NCI-H2029 treated with DMSO at 0.1 percent for 48 hours (cell line): ENCODE results near the gene UBAP2L.
"Not testable (repeated sequence)": the region's sequence is repeated elsewhere in the genome, so short reads cannot be mapped to it uniquely, and the experiment has no call there.

ENCODE experiments used
- DNase-seq: peaks from one replicate; lab custom pipeline; 2025; lab: John Stamatoyannopoulos, UW

UBAP2L gene

GRCh38 chr1:154205778-154206177 lies 15.0 kb upstream of the UBAP2L start:
- not testable (repeated sequence) for DNase-seq

- DNase-seq: no peak
These were observed 14.6 kb upstream of the UBAP2L start, which contains the start of gene CFAP141 for GRCh38 chr1:154206196-154206595. Gene CFAP141 (minus strand): TSS chr1:154206333. CDS start chr1:154206307, 26 bp downstream.

- DNase-seq: no peak
These were observed 13.5 kb upstream of the UBAP2L start for GRCh38 chr1:154207262-154207661.

GRCh38 chr1:154208677-154209388 lies 11.9 kb upstream of the UBAP2L start:
- no peak for DNase-seq

- no peak for DNase-seq
These were observed 8.7 kb upstream of the UBAP2L start for GRCh38 chr1:154212083-154212482.

- no peak for DNase-seq
These were observed 7.5 kb upstream of the UBAP2L start for GRCh38 chr1:154213274-154213673.

GRCh38 chr1:154218545-154218944 lies 2.2 kb upstream of the UBAP2L start:
- no peak for DNase-seq

- no peak for DNase-seq
These were observed 1.2 kb upstream of the UBAP2L start for GRCh38 chr1:154219541-154219940.

- no peak for DNase-seq
These were observed 169 bp downstream of the UBAP2L start for GRCh38 chr1:154220970-154221277.

GRCh38 chr1:154221278-154222001 lies 685 bp downstream of the UBAP2L start:
- no peak for DNase-seq

GRCh38 chr1:154222518-154222917 lies 1.8 kb downstream of the UBAP2L start:
- no peak for DNase-seq

GRCh38 chr1:154222918-154223317 lies 2.2 kb downstream of the UBAP2L start:
- DNase-seq: no peak

GRCh38 chr1:154223621-154224020 lies 2.9 kb downstream of the UBAP2L start:
- no peak for DNase-seq

- DNase-seq: no peak
These were observed 4.6 kb downstream of the UBAP2L start for GRCh38 chr1:154225370-154225769.

GRCh38 chr1:154231112-154231511 lies 10.4 kb downstream of the UBAP2L start:
- DNase-seq: not testable (repeated sequence)

- not testable (repeated sequence) for DNase-seq
These were observed 12.4 kb downstream of the UBAP2L start for GRCh38 chr1:154233127-154233526.

GRCh38 chr1:154236855-154237254 lies 16.1 kb downstream of the UBAP2L start:
- no peak for DNase-seq

GRCh38 chr1:154237435-154237834 lies 16.7 kb downstream of the UBAP2L start:
- DNase-seq: no peak

- DNase-seq: no peak
These were observed 17.2 kb downstream of the UBAP2L start for GRCh38 chr1:154237880-154238506.

- DNase-seq: no peak
These were observed 18.7 kb downstream of the UBAP2L start for GRCh38 chr1:154239491-154239890.

- no peak for DNase-seq
These were observed 19.6 kb downstream of the UBAP2L start for GRCh38 chr1:154240294-154240833.

- no peak for DNase-seq
These were observed 21.1 kb downstream of the UBAP2L start for GRCh38 chr1:154241703-154242351.
